Panc1 (cell line): ENCODE data around the gene DNAH3.
"Not testable (repeated sequence)": the region's sequence is repeated elsewhere in the genome, so short reads cannot be mapped to it uniquely, and the experiment has no call there.

Experiments
- SIN3A ChIP-seq: IDR thresholded peaks from 2 replicates; pipeline ENCODE4 v1.6.1; 2012; ENCODE audit warnings: low read depth, mild to moderate bottlenecking, low read length, moderate library complexity, borderline replicate concordance; ENCODE audit not compliant: insufficient read depth
- TF ChIP-seq, protein P1 (sequence below): fragments of 450-650 bp; IDR thresholded peaks from 2 replicates; pipeline ENCODE4 v1.5.1; 2017; ENCODE audit warnings: mild to moderate bottlenecking
- TF ChIP-seq, protein P2 (sequence below), 2 experiments: IDR thresholded peaks; 2 replicates each; pipeline ENCODE4 v1.6.1; 2011 to 2012; ENCODE audit warnings: low read depth in 2 of 2, control low read depth in 1 of 2, low read length in 1 of 2, mild to moderate bottlenecking in 1 of 2, moderate library complexity in 1 of 2; ENCODE audit not compliant: insufficient read depth in 1 of 2

DNA sequence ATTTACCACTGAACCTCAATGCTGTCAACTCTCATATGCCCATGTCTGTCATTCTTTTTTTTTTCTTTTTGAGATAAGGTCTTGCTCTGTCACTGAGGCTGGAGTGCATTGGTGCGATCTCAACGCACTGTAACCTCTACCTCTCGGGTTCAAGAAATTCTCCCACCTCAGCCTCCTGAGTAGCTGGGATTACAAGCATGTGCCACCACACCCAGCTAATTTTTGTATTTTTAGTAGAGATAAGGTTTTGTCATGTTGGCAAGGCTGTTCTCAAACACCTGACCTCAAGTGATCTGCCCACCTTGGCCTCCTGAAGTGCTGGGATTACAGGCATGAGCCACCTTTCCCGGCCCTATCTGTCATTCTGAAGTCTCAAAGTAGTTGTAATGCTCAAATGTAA is 177.4 kb downstream of the DNAH3 start:
- TF ChIP-seq, protein P1, sequence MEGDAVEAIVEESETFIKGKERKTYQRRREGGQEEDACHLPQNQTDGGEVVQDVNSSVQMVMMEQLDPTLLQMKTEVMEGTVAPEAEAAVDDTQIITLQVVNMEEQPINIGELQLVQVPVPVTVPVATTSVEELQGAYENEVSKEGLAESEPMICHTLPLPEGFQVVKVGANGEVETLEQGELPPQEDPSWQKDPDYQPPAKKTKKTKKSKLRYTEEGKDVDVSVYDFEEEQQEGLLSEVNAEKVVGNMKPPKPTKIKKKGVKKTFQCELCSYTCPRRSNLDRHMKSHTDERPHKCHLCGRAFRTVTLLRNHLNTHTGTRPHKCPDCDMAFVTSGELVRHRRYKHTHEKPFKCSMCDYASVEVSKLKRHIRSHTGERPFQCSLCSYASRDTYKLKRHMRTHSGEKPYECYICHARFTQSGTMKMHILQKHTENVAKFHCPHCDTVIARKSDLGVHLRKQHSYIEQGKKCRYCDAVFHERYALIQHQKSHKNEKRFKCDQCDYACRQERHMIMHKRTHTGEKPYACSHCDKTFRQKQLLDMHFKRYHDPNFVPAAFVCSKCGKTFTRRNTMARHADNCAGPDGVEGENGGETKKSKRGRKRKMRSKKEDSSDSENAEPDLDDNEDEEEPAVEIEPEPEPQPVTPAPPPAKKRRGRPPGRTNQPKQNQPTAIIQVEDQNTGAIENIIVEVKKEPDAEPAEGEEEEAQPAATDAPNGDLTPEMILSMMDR, result not testable (repeated sequence)
- TF ChIP-seq, protein P2, sequence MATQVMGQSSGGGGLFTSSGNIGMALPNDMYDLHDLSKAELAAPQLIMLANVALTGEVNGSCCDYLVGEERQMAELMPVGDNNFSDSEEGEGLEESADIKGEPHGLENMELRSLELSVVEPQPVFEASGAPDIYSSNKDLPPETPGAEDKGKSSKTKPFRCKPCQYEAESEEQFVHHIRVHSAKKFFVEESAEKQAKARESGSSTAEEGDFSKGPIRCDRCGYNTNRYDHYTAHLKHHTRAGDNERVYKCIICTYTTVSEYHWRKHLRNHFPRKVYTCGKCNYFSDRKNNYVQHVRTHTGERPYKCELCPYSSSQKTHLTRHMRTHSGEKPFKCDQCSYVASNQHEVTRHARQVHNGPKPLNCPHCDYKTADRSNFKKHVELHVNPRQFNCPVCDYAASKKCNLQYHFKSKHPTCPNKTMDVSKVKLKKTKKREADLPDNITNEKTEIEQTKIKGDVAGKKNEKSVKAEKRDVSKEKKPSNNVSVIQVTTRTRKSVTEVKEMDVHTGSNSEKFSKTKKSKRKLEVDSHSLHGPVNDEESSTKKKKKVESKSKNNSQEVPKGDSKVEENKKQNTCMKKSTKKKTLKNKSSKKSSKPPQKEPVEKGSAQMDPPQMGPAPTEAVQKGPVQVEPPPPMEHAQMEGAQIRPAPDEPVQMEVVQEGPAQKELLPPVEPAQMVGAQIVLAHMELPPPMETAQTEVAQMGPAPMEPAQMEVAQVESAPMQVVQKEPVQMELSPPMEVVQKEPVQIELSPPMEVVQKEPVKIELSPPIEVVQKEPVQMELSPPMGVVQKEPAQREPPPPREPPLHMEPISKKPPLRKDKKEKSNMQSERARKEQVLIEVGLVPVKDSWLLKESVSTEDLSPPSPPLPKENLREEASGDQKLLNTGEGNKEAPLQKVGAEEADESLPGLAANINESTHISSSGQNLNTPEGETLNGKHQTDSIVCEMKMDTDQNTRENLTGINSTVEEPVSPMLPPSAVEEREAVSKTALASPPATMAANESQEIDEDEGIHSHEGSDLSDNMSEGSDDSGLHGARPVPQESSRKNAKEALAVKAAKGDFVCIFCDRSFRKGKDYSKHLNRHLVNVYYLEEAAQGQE (IDR thresholded peaks at IDR 0.05; ENCODE audit: insufficient read depth in 1 of 2, low read depth in 2 of 2, low read length in 1 of 2), result not testable (repeated sequence)
- not testable (repeated sequence) for TF ChIP-seq SIN3A
